Hematopoietic multipotent progenitor cell treated with erythropoietin and hydrocortisone succinate and interleukin-3 and kit ligand, for 15 days (in vitro differentiated cells): ENCODE data around the gene UBE2B.
"Not testable (repeated sequence)": the region's sequence is repeated elsewhere in the genome, so short reads cannot be mapped to it uniquely, and the experiment has no call there.

Source experiments
- DNase-seq: peaks from one replicate; pipeline ENCODE4 v3.0.0-alpha.2; 2015; ENCODE audit warnings: low spot score

Gene UBE2B

GRCh38 chr5:134398609-134399155, 27.3 kb downstream of the UBE2B start:
- DNase-seq, result no peak

GRCh38 chr5:134403951-134404350, 32.6 kb downstream of the UBE2B start:
- no peak for DNase-seq

- no peak for DNase-seq
Measured at GRCh38 chr5:134406390-134406789, 35.0 kb downstream of the UBE2B start.

GRCh38 chr5:134409321-134409720, 38.0 kb downstream of the UBE2B start:
- no peak for DNase-seq

- DNase-seq, result no peak
Measured at GRCh38 chr5:134410822-134411221, 39.5 kb downstream of the UBE2B start.

- no peak for DNase-seq
Measured at GRCh38 chr5:134411228-134411545, 39.8 kb downstream of the UBE2B start.

- DNase-seq, result peak; percentile 85
Measured at GRCh38 chr5:134411546-134412266, 40.3 kb downstream of the UBE2B start, which contains the start of gene CDKN2AIPNL. TSS of gene CDKN2AIPNL (minus strand) at chr5:134411881. CDS start at chr5:134411854, 27 bp downstream.

- no peak for DNase-seq
Measured at GRCh38 chr5:134413046-134413445, 41.7 kb downstream of the UBE2B start.

GRCh38 chr5:134417707-134418106, 46.3 kb downstream of the UBE2B start:
- DNase-seq, result no peak

GRCh38 chr5:134418958-134419357, 47.6 kb downstream of the UBE2B start:
- no peak for DNase-seq

GRCh38 chr5:134420343-134420742, 49.0 kb downstream of the UBE2B start:
- DNase-seq, result no peak

GRCh38 chr5:134421038-134421437, 49.7 kb downstream of the UBE2B start:
- DNase-seq, result not testable (repeated sequence)

GRCh38 chr5:134422791-134423365, 51.5 kb downstream of the UBE2B start:
- no peak for DNase-seq

- no peak for DNase-seq
Measured at GRCh38 chr5:134423376-134423775, 52.0 kb downstream of the UBE2B start.

GRCh38 chr5:134426361-134426760, 55.0 kb downstream of the UBE2B start:
- no peak for DNase-seq

- no peak for DNase-seq
Measured at GRCh38 chr5:134427540-134428041, 56.2 kb downstream of the UBE2B start.

GRCh38 chr5:134430001-134430569, 58.7 kb downstream of the UBE2B start:
- DNase-seq, result no peak

- DNase-seq, result no peak
Measured at GRCh38 chr5:134432174-134432573, 60.8 kb downstream of the UBE2B start.

GRCh38 chr5:134432677-134433359, 61.4 kb downstream of the UBE2B start:
- no peak for DNase-seq

- DNase-seq, result no peak
Measured at GRCh38 chr5:134435560-134435959, 64.2 kb downstream of the UBE2B start.

- DNase-seq, result no peak
Measured at GRCh38 chr5:134436523-134437339, 65.4 kb downstream of the UBE2B start.
